ENCODE data around the gene LIME1. TPM values are rescaled to one million over a fixed set of nuclear protein-coding genes. Genes with fewer than 3 reads are reported as not detected.

LIME1 gene
- total and polyA plus RNA-seq, 12 donors = 0.22 to 103 (median 8.4) TPM

DNA sequence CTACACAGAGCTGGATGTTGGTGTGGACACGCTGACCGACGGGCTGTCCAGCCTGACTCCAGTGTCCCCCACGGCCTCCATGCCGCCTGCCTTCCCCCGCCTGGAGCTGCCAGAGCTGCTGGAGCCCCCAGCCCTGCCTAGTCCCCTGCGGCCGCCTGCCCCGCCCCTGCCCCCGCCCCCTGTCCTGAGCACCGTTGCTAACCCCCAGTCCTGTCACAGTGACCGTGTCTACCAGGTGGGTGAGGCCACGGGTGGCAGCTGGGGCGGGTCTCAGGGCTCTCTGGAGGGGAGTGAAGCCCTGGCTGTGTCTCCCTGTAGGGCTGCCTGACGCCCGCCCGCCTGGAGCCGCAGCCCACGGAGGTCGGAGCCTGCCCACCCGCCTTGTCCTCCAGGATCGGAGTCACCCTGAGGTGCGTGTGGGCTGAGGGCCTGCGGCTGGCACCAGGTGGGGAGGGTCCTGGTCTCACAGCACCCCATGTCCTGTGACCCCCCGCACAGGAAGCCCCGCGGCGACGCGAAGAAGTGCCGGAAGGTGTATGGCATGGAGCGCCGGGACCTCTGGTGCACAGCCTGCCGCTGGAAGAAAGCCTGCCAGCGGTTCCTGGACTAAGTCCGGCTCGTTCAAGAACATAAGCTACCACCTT lies 6.0 kb downstream of the LIME1 start:
- H3K27me3 ChIP-seq = no peaks in the 10 kb centered on the region
- no peak for TF ChIP-seq POLR2A (IDR thresholded peaks at IDR 0.05)
- TF ChIP-seq, protein P1, sequence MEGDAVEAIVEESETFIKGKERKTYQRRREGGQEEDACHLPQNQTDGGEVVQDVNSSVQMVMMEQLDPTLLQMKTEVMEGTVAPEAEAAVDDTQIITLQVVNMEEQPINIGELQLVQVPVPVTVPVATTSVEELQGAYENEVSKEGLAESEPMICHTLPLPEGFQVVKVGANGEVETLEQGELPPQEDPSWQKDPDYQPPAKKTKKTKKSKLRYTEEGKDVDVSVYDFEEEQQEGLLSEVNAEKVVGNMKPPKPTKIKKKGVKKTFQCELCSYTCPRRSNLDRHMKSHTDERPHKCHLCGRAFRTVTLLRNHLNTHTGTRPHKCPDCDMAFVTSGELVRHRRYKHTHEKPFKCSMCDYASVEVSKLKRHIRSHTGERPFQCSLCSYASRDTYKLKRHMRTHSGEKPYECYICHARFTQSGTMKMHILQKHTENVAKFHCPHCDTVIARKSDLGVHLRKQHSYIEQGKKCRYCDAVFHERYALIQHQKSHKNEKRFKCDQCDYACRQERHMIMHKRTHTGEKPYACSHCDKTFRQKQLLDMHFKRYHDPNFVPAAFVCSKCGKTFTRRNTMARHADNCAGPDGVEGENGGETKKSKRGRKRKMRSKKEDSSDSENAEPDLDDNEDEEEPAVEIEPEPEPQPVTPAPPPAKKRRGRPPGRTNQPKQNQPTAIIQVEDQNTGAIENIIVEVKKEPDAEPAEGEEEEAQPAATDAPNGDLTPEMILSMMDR (IDR thresholded peaks at IDR 0.05) = no peak
- peaks cover 0 to 29% of the 10 kb centered on the region in 2 donors for H3K36me3 ChIP-seq (replicated peaks in 1 of 2)
- intact Hi-C loops (cut with DNase I) = no loop called here
- H3K4me1 ChIP-seq (replicated peaks in 1 of 2) = peaks cover 33 to 38% of the 10 kb centered on the region in 2 donors
- H3K4me3 ChIP-seq = no peak overlapping the region
- no peaks in the 10 kb centered on the region for H3K9me3 ChIP-seq (replicated peaks in 1 of 3)
- peak in 3 of 7 donors; percentile 19 to 32 (median 24) for DNase-seq
- H3K27ac ChIP-seq = peak overlapping the region in 2 of 5 donors; percentile 85 to 94
- WGBS, 4 donors = 60 to 79% (median 75%) methylated on average over 2 to 37 of the region's 37 CpGs

DNA sequence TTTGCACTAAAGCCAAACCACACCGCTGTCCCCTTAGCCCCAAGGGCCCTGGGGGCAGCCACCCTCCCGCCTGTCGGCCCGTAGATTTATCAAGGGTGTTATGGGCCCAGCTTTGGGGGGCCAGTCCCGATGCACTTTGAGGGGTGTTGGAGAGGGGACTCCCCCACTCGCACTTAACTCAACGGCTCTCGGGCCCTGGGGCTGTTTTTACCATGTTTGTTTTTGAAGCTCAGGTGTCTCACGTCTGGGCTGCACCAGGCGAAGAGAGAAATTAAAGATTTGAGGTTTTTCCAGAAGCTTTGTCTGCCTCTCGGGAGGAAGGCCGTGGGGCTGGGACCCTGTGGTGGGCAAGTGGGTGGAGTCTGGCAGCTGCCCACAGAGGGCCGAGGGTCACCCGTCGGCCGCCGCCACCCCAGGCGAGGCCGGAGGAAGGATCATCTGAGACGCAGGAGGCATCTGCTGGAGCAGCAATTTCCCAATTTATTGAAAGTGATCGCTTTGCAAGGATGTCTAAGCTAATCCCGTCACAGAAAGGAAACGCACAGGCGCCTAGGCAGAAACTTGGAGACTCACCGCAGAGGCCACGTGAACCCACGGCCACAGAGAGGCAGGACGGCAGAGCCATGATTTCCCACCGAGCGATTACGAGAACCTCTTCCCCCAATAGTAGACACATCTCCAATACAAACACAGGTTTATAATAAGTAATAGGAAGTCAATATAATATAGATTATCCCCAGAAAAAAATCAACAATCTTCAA lies 6.9 kb downstream of the LIME1 start:
- Histone ChIP-seq H3K4me3 (no peak overlapping the region), H3K36me3 (replicated peaks in 1 of 2) (peaks cover 0 to 29% of the 10 kb centered on the region in 2 donors), H3K9me3 (replicated peaks in 1 of 3) (no peaks in the 10 kb centered on the region), H3K27me3 (no peaks in the 10 kb centered on the region), H3K4me1 (replicated peaks in 1 of 2) (peaks cover 29 to 32% of the 10 kb centered on the region in 2 donors), H3K27ac (peak overlapping the region in 1 of 5 donors; percentile 85)
- no peak for DNase-seq
- TF ChIP-seq, protein P1 (IDR thresholded peaks at IDR 0.05) = no peak
- no peak for TF ChIP-seq POLR2A (IDR thresholded peaks at IDR 0.05)
- WGBS, 4 donors = 85 to 88% (median 87%) methylated on average over 23 to 31 of the region's 31 CpGs
- intact Hi-C loops (cut with DNase I) = no loop called here

DNA sequence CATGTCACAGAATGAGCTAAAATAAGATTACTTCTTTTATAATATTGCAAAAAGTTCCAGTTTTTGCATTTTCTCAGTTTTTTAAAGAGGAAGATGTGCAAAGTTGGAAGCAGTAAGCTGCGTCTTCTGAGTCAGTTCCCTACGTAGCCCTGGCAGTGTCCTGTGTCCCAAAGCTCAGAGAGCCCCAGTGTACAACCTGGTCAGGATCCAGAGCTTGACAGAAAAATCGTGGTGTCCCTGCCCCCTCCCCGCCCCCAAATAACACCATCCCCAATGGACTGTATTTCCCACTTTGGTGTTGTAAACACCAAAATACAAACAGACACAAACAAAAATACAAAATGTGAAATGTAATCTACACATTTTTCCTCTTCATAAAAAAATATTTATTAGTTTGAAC lies 7.7 kb downstream of the LIME1 start:
- H3K27ac ChIP-seq = no peak overlapping the region
- H3K4me3 ChIP-seq = no peak overlapping the region
- TF ChIP-seq, protein P1 (IDR thresholded peaks at IDR 0.05) = no peak
- no peak for TF ChIP-seq POLR2A (IDR thresholded peaks at IDR 0.05)
- WGBS, 4 donors = 60 to 68% (median 65%) methylated on average over 4 of the region's 4 CpGs
- peaks cover 0 to 29% of the 10 kb centered on the region in 2 donors for H3K36me3 ChIP-seq (replicated peaks in 1 of 2)
- peaks cover 21 to 25% of the 10 kb centered on the region in 2 donors for H3K4me1 ChIP-seq (replicated peaks in 1 of 2)
- no peaks in the 10 kb centered on the region for H3K9me3 ChIP-seq (replicated peaks in 1 of 3)
- intact Hi-C loops (cut with DNase I) = no loop called here
- DNase-seq = no peak
- no peaks in the 10 kb centered on the region for H3K27me3 ChIP-seq

DNA sequence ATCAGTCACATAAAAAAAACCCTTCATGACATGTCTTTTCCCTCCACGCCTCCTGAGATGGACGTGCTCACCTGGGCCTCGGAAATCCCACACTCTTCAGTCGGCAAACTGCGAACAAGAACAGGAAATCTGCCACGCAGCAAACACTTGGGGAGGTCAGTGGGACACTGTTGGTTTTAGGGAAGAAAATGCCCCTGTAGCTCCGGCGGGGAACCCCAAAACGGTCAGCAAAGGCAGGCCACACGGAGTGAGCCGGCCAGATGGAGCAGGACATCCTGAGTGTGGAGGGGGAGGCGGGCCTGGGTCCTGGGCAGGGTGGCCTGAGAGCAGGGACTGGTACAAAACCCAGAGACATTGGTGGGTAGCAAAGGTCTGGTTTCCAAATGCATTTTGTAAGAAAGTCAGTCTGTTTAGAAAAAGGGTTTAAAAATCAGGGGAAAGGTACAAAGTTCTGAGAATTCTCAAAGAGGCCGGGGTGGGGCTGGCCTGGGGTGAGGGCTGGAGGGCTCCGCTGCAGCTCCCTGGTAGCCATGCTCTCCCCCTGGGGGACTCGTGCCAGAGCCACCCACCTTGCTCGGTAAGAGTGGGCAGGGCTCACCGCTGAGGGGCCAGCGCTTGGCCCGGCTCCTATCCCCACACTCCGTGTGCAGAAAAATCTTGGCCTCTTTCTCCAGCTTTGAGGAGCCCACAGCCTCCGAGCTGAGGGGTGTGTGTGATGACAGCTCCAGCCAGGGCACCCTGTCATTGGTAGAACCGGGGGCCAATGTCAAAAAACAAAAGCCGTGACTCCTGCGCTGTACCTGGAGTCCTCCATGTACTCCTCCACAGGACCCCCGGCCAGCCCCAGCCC lies 8.3 kb downstream of the LIME1 start:
- H3K9me3 ChIP-seq (replicated peaks in 1 of 3) = no peaks in the 10 kb centered on the region
- peaks cover 0 to 29% of the 10 kb centered on the region in 2 donors for H3K36me3 ChIP-seq (replicated peaks in 1 of 2)
- H3K27ac ChIP-seq = peak overlapping the region in 1 of 5 donors; percentile 5
- H3K4me1 ChIP-seq (replicated peaks in 1 of 2) = peaks cover 20 to 24% of the 10 kb centered on the region in 2 donors
- TF ChIP-seq, protein P1 (IDR thresholded peaks at IDR 0.05) = no peak
- no peak for TF ChIP-seq POLR2A (IDR thresholded peaks at IDR 0.05)
- intact Hi-C loops (cut with DNase I) = no loop called here
- no peak for DNase-seq
- H3K27me3 ChIP-seq = no peaks in the 10 kb centered on the region
- 79 to 85% (median 80%) methylated on average over 23 to 25 of the region's 25 CpGs for WGBS, 4 donors
- H3K4me3 ChIP-seq = no peak overlapping the region
